Neuronal stem cell (in vitro differentiated cells): ENCODE data around the gene CHD3.

Experiments used
- DNase-seq: peaks from one replicate; pipeline ENCODE4 v3.0.0-alpha.2; 2013; ENCODE audit warnings: low spot score
- H2AFZ ChIP-seq: one replicate; pipeline ENCODE4 v1.6.1; 2013; ENCODE audit warnings: mild to moderate bottlenecking, low read length, inconsistent platforms
- H2AK5ac ChIP-seq: 2 replicates; pipeline ENCODE4 v1.6.1; 2013; ENCODE audit warnings: low read depth, mild to moderate bottlenecking, inconsistent platforms, low read length, moderate library complexity, mixed read lengths
- H2BK120ac ChIP-seq: 2 replicates; pipeline ENCODE4 v1.6.1; 2013; ENCODE audit warnings: low read depth, mild to moderate bottlenecking, inconsistent platforms, low read length, moderate library complexity, mixed read lengths
- H2BK12ac ChIP-seq: one replicate; pipeline ENCODE4 v1.6.1; 2013; ENCODE audit warnings: low read length, inconsistent platforms
- H2BK15ac ChIP-seq: 2 replicates; pipeline ENCODE4 v1.6.1; 2013; ENCODE audit warnings: mild to moderate bottlenecking, low read length, inconsistent platforms, mixed read lengths
- H2BK5ac ChIP-seq: one replicate; pipeline ENCODE4 v1.6.1; 2013; ENCODE audit warnings: inconsistent platforms, mild to moderate bottlenecking, low read length, moderate library complexity
- H3K14ac ChIP-seq: one replicate; pipeline ENCODE4 v1.6.1; 2013; ENCODE audit warnings: low read length, inconsistent platforms
- H3K18ac ChIP-seq: 2 replicates; pipeline ENCODE4 v1.6.1; 2013; ENCODE audit warnings: low read length, inconsistent platforms
- H3K23ac ChIP-seq: 2 replicates; pipeline ENCODE4 v1.6.1; 2013; ENCODE audit warnings: low read depth, mild to moderate bottlenecking, mixed read lengths, low read length, inconsistent platforms; ENCODE audit not compliant: poor library complexity
- H3K27ac ChIP-seq: replicated peaks from 3 replicates; pipeline ENCODE4 v1.5.1; 2013; ENCODE audit warnings: low read length, inconsistent platforms
- H3K27me3 ChIP-seq, 3 experiments: 2 replicates each; pipeline ENCODE4 v1.6.1; 2013; ENCODE audit warnings: low read length in 3 of 3, mild to moderate bottlenecking in 2 of 3, inconsistent platforms in 1 of 3, low read depth in 1 of 3, mixed read lengths in 1 of 3, moderate library complexity in 1 of 3; ENCODE audit not compliant: control insufficient read depth in 3 of 3, insufficient read depth in 3 of 3
- H3K36me3 ChIP-seq, 2 donors: replicated peaks in 1 of 2; 2 replicates each; pipeline ENCODE4 v1.6.1; 2013; ENCODE audit warnings: low read length in 2 of 2; ENCODE audit not compliant: control insufficient read depth in 2 of 2, insufficient read depth in 2 of 2
- H3K4ac ChIP-seq: 2 replicates; pipeline ENCODE4 v1.6.1; 2013; ENCODE audit warnings: inconsistent platforms, mild to moderate bottlenecking, low read length, moderate library complexity
- H3K4me1 ChIP-seq, 2 donors: 1 replicate in 1 of 2; 2 replicates in 1 of 2; pipeline ENCODE4 v1.6.1; 2013; ENCODE audit warnings: low read length in 2 of 2, low read depth in 1 of 2; ENCODE audit not compliant: control insufficient read depth in 2 of 2, insufficient read depth in 1 of 2
- H3K4me2 ChIP-seq: one replicate; pipeline ENCODE4 v1.6.1; 2013; ENCODE audit warnings: mild to moderate bottlenecking, low read length, inconsistent platforms; ENCODE audit not compliant: insufficient read depth, poor library complexity, severe bottlenecking
- H3K4me3 ChIP-seq, 2 donors: 2 replicates each; pipeline ENCODE4 v1.5.1; 2013; ENCODE audit warnings: low read length in 2 of 2, mild to moderate bottlenecking in 2 of 2, inconsistent platforms in 1 of 2, moderate library complexity in 1 of 2
- H3K79me1 ChIP-seq: one replicate; pipeline ENCODE4 v1.6.1; 2013; ENCODE audit warnings: low read depth, mild to moderate bottlenecking, inconsistent platforms, low read length, moderate library complexity
- H3K9ac ChIP-seq: one replicate; pipeline ENCODE4 v1.6.1; 2013; ENCODE audit warnings: mild to moderate bottlenecking, low read depth, low read length, inconsistent platforms; ENCODE audit not compliant: poor library complexity
- H3K9me3 ChIP-seq, 2 donors: replicated peaks in 1 of 2; 2 replicates each; pipeline versions ENCODE3 to v1.6.1; 2013; ENCODE audit warnings: low read length in 2 of 2, mild to moderate bottlenecking in 2 of 2, inconsistent platforms in 1 of 2, low read depth in 1 of 2, mixed read lengths in 1 of 2, moderate library complexity in 1 of 2; ENCODE audit not compliant: control insufficient read depth in 2 of 2, insufficient read depth in 1 of 2
- H4K8ac ChIP-seq: one replicate; pipeline ENCODE4 v1.6.1; 2013; ENCODE audit warnings: low read depth, mild to moderate bottlenecking, inconsistent platforms, low read length, moderate library complexity
- H4K91ac ChIP-seq: one replicate; pipeline ENCODE4 v1.6.1; 2013; ENCODE audit warnings: low read length, low read depth, mild to moderate bottlenecking, inconsistent platforms; ENCODE audit not compliant: poor library complexity
- WGBS, 2 donors: extraction: QIAGEN DNeasy Blood & Tissue Kit; methylation state at CpG; one replicate each; pipeline ENCODE4 v1.1.7; 2013; ENCODE audit warnings: missing lambda C conversion rate in 2 of 2, mixed read lengths in 1 of 2; ENCODE audit not compliant: insufficient read length in 2 of 2, insufficient replicate concordance in 1 of 2; ENCODE audit errors: extremely low coverage in 2 of 2; 5-methylcytosine and 5-hydroxymethylcytosine counted together

Gene CHD3

DNA sequence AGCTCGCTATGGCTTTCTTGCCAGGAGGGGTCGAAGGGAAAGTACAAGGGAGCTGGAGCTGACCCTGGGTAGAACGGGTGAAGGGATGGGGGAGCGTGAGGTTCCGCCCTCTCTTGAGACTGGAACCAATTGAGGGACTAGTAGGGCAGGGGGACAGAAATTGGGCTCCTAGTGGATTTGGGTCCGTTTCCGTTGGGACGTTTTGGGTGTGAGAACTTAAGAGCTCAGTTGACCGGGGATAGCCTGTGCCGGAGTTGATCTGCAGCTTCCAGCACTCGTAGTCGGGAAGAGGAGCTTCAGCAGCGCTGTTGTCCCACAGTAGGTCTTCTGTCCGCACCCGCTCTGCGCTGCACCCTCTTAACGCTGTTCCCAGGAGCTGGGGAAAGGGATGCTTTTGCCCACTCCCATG is 43.9 kb downstream of the CHD3 start:
- peak overlapping the region; percentile 26 for H3K23ac ChIP-seq
- peaks cover 13 to 37% of the 10 kb centered on the region in 2 donors for H3K36me3 ChIP-seq
- H3K4ac ChIP-seq: no peak overlapping the region
- no peak overlapping the region for H4K8ac ChIP-seq
- H3K27me3 ChIP-seq: peaks cover 0 to 14% (median 0%) of the 10 kb centered on the region in 3 experiments
- no peaks in the 10 kb centered on the region for H3K9me3 ChIP-seq
- peak overlapping the region; percentile 48 for H3K14ac ChIP-seq
- DNase-seq: no peak
- no peak overlapping the region for H2BK120ac ChIP-seq
- no peak overlapping the region for H2BK15ac ChIP-seq
- H2BK12ac ChIP-seq: no peak overlapping the region
- peak overlapping the region; percentile 68 for H2BK5ac ChIP-seq
- WGBS, 2 donors: no CpG with 5 or more reads among the region's 17 CpGs
- peak overlapping the region; percentile 89 for H3K9ac ChIP-seq
- no peak overlapping the region for H3K18ac ChIP-seq
- H3K4me3 ChIP-seq: peak overlapping the region; percentile 90 to 97
- no peak overlapping the region for H4K91ac ChIP-seq
- no peak overlapping the region for H2AK5ac ChIP-seq
- no peak overlapping the region for H3K27ac ChIP-seq
- H3K79me1 ChIP-seq: peaks cover 2% of the 10 kb centered on the region
- H2AFZ ChIP-seq: peak overlapping the region; percentile 95
- H3K4me2 ChIP-seq: peak overlapping the region; percentile 92
- H3K4me1 ChIP-seq: peaks cover 13 to 15% of the 10 kb centered on the region in 2 donors

DNA sequence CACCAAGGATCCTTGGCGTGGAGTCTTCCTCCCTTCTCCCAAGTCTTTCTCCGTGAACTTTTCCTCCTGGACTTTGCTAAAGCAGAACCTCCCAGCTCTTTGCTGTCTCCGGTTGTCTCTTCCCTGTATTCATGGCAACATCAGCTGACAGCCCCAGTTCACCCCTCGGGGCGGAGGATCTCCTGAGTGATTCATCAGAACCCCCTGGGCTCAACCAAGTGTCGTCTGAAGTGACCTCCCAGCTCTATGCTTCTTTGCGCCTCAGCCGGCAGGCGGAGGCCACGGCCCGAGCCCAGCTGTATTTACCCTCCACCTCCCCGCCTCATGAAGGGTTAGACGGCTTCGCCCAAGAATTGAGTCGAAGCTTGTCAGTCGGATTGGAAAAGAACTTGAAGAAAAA is 44.4 kb downstream of the CHD3 start:
- Histone ChIP-seq H2AFZ (peak overlapping the region; percentile 95), H2BK15ac (no peak overlapping the region), H3K27me3 (peaks cover 0 to 12% (median 0%) of the 10 kb centered on the region in 3 experiments), H3K9me3 (no peaks in the 10 kb centered on the region), H3K14ac (no peak overlapping the region), H2BK120ac (no peak overlapping the region), H3K27ac (no peak overlapping the region), H4K8ac (no peak overlapping the region), H3K23ac (no peak overlapping the region), H3K9ac (no peak overlapping the region), H3K4ac (no peak overlapping the region), H3K4me2 (peak overlapping the region; percentile 92), H3K4me3 (peak overlapping the region; percentile 90 to 97), H2BK12ac (no peak overlapping the region), H2BK5ac (no peak overlapping the region), H4K91ac (no peak overlapping the region), H3K4me1 (peaks cover 13 to 15% of the 10 kb centered on the region in 2 donors), H3K79me1 (peaks cover 2% of the 10 kb centered on the region), H2AK5ac (no peak overlapping the region), H3K36me3 (peaks cover 13 to 40% of the 10 kb centered on the region in 2 donors), H3K18ac (no peak overlapping the region)
- no peak for DNase-seq
- WGBS, 2 donors: no CpG with 5 or more reads among the region's 16 CpGs

DNA sequence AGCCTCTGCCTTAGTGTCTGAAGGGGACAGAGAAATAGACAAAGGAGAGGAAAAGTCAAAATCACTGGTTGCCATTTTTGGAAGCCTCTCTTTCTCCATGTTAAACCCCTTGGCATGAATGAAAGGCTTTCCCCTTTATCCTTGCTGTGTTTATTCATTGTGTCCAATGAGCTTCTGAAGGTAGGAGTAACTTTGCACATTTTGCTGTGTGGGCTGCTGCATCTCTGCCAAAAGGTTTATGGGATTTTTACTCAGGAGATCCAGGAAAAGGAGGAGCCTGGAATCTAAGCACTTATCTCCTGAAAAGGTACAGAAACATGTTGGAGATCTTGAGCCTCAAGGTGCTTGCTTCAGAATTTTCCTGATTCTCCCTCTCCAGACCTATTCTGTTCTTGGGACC is 47.3 kb downstream of the CHD3 start:
- H4K8ac ChIP-seq: no peak overlapping the region
- no peak overlapping the region for H2BK5ac ChIP-seq
- H3K18ac ChIP-seq: no peak overlapping the region
- no peak overlapping the region for H3K4me3 ChIP-seq
- H3K27ac ChIP-seq: no peak overlapping the region
- no peak overlapping the region for H4K91ac ChIP-seq
- peaks cover 9 to 13% of the 10 kb centered on the region in 2 donors for H3K4me1 ChIP-seq
- no peak overlapping the region for H3K4me2 ChIP-seq
- no peak overlapping the region for H3K14ac ChIP-seq
- H3K23ac ChIP-seq: no peak overlapping the region
- H2BK120ac ChIP-seq: no peak overlapping the region
- no peak overlapping the region for H2BK15ac ChIP-seq
- H3K9me3 ChIP-seq: no peaks in the 10 kb centered on the region
- H3K9ac ChIP-seq: no peak overlapping the region
- no peak overlapping the region for H2BK12ac ChIP-seq
- no peak for DNase-seq
- peaks cover 29 to 65% of the 10 kb centered on the region in 2 donors for H3K36me3 ChIP-seq
- no peaks in the 10 kb centered on the region for H3K27me3 ChIP-seq
- peaks cover 4% of the 10 kb centered on the region for H3K79me1 ChIP-seq
- H2AK5ac ChIP-seq: no peak overlapping the region
- H3K4ac ChIP-seq: no peak overlapping the region
- no peak overlapping the region for H2AFZ ChIP-seq

DNA sequence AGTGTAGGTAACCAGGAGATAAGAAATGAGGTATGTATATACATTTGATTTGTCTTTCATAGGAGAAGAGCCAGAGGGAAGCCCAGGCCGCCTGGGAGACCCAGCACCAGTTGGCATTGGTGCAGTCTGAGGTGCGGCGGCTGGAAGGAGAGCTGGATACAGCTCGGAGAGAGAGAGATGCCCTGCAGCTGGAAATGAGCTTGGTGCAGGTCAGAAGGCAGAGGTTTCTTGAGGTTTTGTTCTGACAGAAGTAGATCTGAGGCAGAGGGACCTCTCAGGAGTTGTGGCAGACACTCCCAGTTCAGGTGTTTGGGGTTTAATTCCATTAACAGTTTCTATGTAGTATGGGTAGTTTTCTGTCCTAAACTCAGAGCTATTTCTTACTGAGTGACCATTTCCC is 51.4 kb downstream of the CHD3 start:
- no peaks in the 10 kb centered on the region for H3K4me1 ChIP-seq
- no peak for DNase-seq
- H2BK120ac ChIP-seq: no peak overlapping the region
- H3K9ac ChIP-seq: no peak overlapping the region
- H3K14ac ChIP-seq: no peak overlapping the region
- no peak overlapping the region for H2AFZ ChIP-seq
- H3K18ac ChIP-seq: no peak overlapping the region
- H4K91ac ChIP-seq: no peak overlapping the region
- H4K8ac ChIP-seq: no peak overlapping the region
- H3K79me1 ChIP-seq: peaks cover 2% of the 10 kb centered on the region
- no peak overlapping the region for H3K23ac ChIP-seq
- H3K9me3 ChIP-seq: no peaks in the 10 kb centered on the region
- H3K27ac ChIP-seq: no peak overlapping the region
- H2BK12ac ChIP-seq: no peak overlapping the region
- no peak overlapping the region for H3K4me3 ChIP-seq
- H2AK5ac ChIP-seq: no peak overlapping the region
- no peak overlapping the region for H3K4ac ChIP-seq
- H3K36me3 ChIP-seq: peaks cover 44 to 88% of the 10 kb centered on the region in 2 donors
- no peaks in the 10 kb centered on the region for H3K27me3 ChIP-seq
- WGBS, 2 donors: no CpG with 5 or more reads among the region's 4 CpGs
- H3K4me2 ChIP-seq: no peak overlapping the region
- H2BK5ac ChIP-seq: no peak overlapping the region
- no peak overlapping the region for H2BK15ac ChIP-seq
